ENCODE results near the gene ADNP.

- TF ChIP-seq POLR2A (IDR thresholded peaks at IDR 0.05; ENCODE audit: low read depth, low read length) (peak; percentile 78; the same call in 1 of the 2 replicates), CTCF (conservative IDR thresholded peaks at IDR 0.05; ENCODE audit: low read depth, low read length) (0 out of 2 replicates have a peak, but pooled peaks have one; percentile 0), RFX5 (IDR thresholded peaks at IDR 0.05; ENCODE audit: low read depth, low read length) (no peak)
Observed at GRCh38 chr20:50958615-50959542, 27.6 kb upstream of the ADNP start, which contains the start of gene MOCS3.

Measured in IMR-90 (cell line).